Skeletal muscle satellite cell (primary cell): ENCODE results near the gene GPX3.

Experiments used
- H3K27me3 ChIP-seq: 2 replicates; pipeline ENCODE4 v1.7.0; 2013; ENCODE audit warnings: low read length; ENCODE audit not compliant: control insufficient read depth, insufficient read depth
- H3K36me3 ChIP-seq: 2 replicates; pipeline ENCODE4 v1.7.0; 2013; ENCODE audit warnings: mild to moderate bottlenecking, control low read depth, low read length; ENCODE audit not compliant: insufficient read depth
- H3K4me1 ChIP-seq: 2 replicates; pipeline ENCODE4 v1.7.0; 2013; ENCODE audit warnings: low read length; ENCODE audit not compliant: control insufficient read depth, insufficient read depth
- H3K4me2 ChIP-seq: 2 replicates; pipeline ENCODE4 v1.7.0; 2013; ENCODE audit warnings: mild to moderate bottlenecking, low read length
- H3K4me3 ChIP-seq: 2 replicates; pipeline ENCODE4 v1.7.0; 2013; ENCODE audit warnings: low read length
- H3K9ac ChIP-seq: 2 replicates; pipeline ENCODE4 v1.7.0; 2013; ENCODE audit warnings: mild to moderate bottlenecking, low read depth, low read length, moderate library complexity
- H3K9me3 ChIP-seq: replicated peaks from 2 replicates; pipeline ENCODE4 v1.7.0; 2013; ENCODE audit warnings: mild to moderate bottlenecking, control low read depth, low read length

The GPX3 gene

GRCh38 chr5:151072630-151073025, 52.2 kb downstream of the GPX3 start:
- Histone ChIP-seq H3K4me2 (peak overlapping the region; percentile 8), H3K36me3 (peaks cover 10% of the 10 kb centered on the region), H3K4me1 (peaks cover 83% of the 10 kb centered on the region), H3K4me3 (no peak overlapping the region), H3K9me3 (no peaks in the 10 kb centered on the region), H3K27me3 (no peaks in the 10 kb centered on the region), H3K9ac (peak overlapping the region; percentile 29)

GRCh38 chr5:151073280-151073679, 52.9 kb downstream of the GPX3 start:
- Histone ChIP-seq H3K9me3 (no peaks in the 10 kb centered on the region), H3K36me3 (peaks cover 6% of the 10 kb centered on the region), H3K27me3 (no peaks in the 10 kb centered on the region), H3K9ac (no peak overlapping the region), H3K4me2 (no peak overlapping the region), H3K4me1 (peaks cover 83% of the 10 kb centered on the region), H3K4me3 (no peak overlapping the region)

DNA sequence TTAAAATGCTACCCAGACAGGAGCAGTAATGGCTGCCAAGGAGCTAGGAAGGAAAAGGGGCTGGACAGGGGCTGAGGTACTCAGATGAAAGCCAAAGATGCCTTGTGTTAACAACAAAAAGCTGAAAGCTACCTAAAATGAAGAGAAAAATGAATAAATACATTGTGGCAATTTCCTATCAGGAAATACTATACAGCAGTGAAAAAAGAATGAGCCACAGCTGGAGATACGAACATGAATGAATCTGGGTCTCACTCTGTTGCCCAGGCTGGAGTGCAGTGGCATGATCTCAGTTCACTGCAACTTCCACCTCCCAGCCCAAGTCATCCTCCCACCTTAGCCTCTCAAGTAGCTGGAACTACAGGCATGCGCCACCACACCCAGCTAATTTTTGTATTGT, 54.2 kb downstream of the GPX3 start:
- H3K9ac ChIP-seq, result no peak overlapping the region
- H3K36me3 ChIP-seq, result peaks cover 4% of the 10 kb centered on the region
- peaks cover 84% of the 10 kb centered on the region for H3K4me1 ChIP-seq
- no peak overlapping the region for H3K4me3 ChIP-seq
- no peaks in the 10 kb centered on the region for H3K9me3 ChIP-seq
- no peaks in the 10 kb centered on the region for H3K27me3 ChIP-seq
- H3K4me2 ChIP-seq, result no peak overlapping the region

- Histone ChIP-seq H3K4me3 (peak overlapping the region; percentile 46), H3K4me2 (peak overlapping the region; percentile 66), H3K4me1 (peaks cover 77% of the 10 kb centered on the region), H3K27me3 (no peaks in the 10 kb centered on the region), H3K9me3 (no peaks in the 10 kb centered on the region), H3K9ac (peak overlapping the region; percentile 55), H3K36me3 (no peaks in the 10 kb centered on the region)
These were observed 55.4 kb downstream of the GPX3 start for GRCh38 chr5:151075698-151076331.

DNA sequence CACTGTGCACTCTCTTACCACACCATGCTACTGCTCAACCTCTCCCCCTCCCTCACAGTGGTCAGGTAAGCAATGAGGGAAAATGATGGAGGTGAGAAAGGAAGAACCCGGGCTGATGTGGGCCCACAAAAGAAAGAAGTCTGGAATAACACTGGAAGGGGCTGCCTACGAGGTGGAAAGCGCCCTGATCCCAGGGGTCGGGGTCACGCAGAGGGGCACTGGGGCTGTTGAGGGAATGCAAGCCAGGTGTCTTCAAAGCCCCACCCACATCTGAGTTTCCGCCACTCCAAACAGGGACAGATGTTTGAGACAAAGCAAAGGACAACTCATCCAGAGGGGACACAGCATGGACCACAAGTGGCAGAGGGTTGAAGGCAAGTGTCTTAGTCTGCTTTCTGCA, 56.2 kb downstream of the GPX3 start:
- peak overlapping the region; percentile 66 for H3K4me2 ChIP-seq
- no peaks in the 10 kb centered on the region for H3K9me3 ChIP-seq
- H3K27me3 ChIP-seq, result no peaks in the 10 kb centered on the region
- no peaks in the 10 kb centered on the region for H3K36me3 ChIP-seq
- peak overlapping the region; percentile 46 for H3K4me3 ChIP-seq
- H3K9ac ChIP-seq, result peak overlapping the region; percentile 55
- H3K4me1 ChIP-seq, result peaks cover 73% of the 10 kb centered on the region

DNA sequence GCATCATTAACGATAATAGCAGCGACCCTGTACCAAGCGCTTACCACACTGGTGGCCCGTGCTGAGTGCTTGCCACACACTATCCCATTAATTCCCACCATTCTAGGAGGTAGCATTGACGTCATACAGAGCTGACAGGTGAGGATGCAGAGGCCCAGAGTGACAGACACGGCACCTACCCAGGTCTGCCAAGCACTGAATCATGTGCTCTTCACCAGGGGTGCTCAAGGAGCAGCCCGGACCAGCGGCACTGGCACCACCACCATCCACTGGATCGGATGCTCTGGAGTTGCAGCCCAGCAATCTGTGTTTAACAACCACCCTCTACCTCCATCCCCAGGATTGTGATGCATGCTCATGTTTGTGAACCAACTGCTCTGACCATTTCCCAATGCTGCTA, 57.0 kb downstream of the GPX3 start:
- Histone ChIP-seq H3K27me3 (no peaks in the 10 kb centered on the region), H3K36me3 (no peaks in the 10 kb centered on the region), H3K9ac (no peak overlapping the region), H3K9me3 (no peaks in the 10 kb centered on the region), H3K4me3 (no peak overlapping the region), H3K4me1 (peaks cover 73% of the 10 kb centered on the region), H3K4me2 (no peak overlapping the region)

DNA sequence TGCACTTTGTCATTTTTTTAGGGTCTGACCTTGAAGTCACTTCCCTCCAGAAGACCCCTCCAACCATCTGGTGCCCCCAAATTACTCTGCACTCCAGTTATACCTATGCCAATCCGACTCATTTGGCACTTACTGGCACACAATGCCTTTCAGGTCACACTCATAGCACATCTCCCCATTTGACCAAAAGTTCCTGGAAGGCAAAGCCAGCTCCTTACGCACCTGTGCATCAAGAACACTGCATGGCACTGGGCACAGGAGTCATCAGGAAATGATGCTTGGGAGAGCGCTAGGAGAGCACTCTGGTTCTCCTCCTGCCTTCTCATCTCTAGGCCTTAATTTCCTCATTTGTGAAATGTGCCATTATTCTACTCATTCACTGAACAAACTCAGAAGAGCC, 57.6 kb downstream of the GPX3 start:
- no peaks in the 10 kb centered on the region for H3K27me3 ChIP-seq
- no peak overlapping the region for H3K4me3 ChIP-seq
- H3K36me3 ChIP-seq, result no peaks in the 10 kb centered on the region
- H3K9me3 ChIP-seq, result no peaks in the 10 kb centered on the region
- H3K9ac ChIP-seq, result peak overlapping the region; percentile 99
- peaks cover 73% of the 10 kb centered on the region for H3K4me1 ChIP-seq
- peak overlapping the region; percentile 98 for H3K4me2 ChIP-seq
